Activated T-cell treated with anti-CD3 and anti-CD28 coated beads for 1 hour (primary cell): ENCODE data around the gene OLFML3.

Source experiments
- DNase-seq: peaks from one replicate; pipeline ENCODE4 v3.0.0-alpha.2; 2020; ENCODE audit warnings: low read depth

The OLFML3 gene

GRCh38 chr1:114026797-114027196 is 47.5 kb downstream of the OLFML3 start:
- DNase-seq = no peak
